ENCODE measurements around the gene ABCD2. TPM values are rescaled to one million over a fixed set of nuclear protein-coding genes. Genes with fewer than 3 reads are reported as not detected.
"Not testable (repeated sequence)": the region's sequence is repeated elsewhere in the genome, so short reads cannot be mapped to it uniquely, and the experiment has no call there.

Gene ABCD2
- total RNA-seq, 1 donor from 2014 or later, result 0.09 TPM

DNA sequence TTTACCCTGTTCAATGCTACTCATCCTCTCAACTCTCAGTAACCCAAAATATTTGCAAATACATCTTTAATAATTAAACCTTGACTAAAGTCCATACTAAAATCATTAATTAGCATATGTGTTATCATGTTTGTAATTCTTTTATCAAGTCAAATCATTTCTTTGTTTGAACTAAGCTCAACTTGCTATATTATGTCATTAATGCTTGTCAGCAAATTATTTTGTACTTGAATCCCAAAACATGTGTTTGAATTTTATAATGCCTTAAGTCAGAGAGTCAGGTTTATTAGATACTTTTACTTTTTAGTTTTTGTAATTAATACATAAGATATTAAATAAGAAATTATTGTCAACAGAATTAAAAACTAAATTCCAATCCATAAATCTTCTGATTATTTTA is 16.5 kb downstream of the ABCD2 start:
- H2AFZ ChIP-seq (ENCODE audit: low read depth, low read length), result no peak overlapping the region
- no peaks in the 10 kb centered on the region for H3K9me3 ChIP-seq (ENCODE audit: insufficient read depth, low read depth, low read length)
- DNase-seq (ENCODE audit: low read depth) (no peak), FAIRE-seq (no peak)
- no peaks in the 10 kb centered on the region for H3K36me3 ChIP-seq (ENCODE audit: insufficient read depth, low read length)
- no peak overlapping the region for H3K9ac ChIP-seq (ENCODE audit: low read length)
- H3K4me3 ChIP-seq (ENCODE audit: insufficient read depth, low read depth, low read length), result no peak overlapping the region
- H3K4me1 Mint-ChIP-seq (ENCODE audit: low read depth, unreplicated experiment), result peaks cover 11% of the 10 kb centered on the region
- no peak overlapping the region for H3K27ac ChIP-seq (ENCODE audit: low read depth, low read length)
- TF ChIP-seq, protein P1, sequence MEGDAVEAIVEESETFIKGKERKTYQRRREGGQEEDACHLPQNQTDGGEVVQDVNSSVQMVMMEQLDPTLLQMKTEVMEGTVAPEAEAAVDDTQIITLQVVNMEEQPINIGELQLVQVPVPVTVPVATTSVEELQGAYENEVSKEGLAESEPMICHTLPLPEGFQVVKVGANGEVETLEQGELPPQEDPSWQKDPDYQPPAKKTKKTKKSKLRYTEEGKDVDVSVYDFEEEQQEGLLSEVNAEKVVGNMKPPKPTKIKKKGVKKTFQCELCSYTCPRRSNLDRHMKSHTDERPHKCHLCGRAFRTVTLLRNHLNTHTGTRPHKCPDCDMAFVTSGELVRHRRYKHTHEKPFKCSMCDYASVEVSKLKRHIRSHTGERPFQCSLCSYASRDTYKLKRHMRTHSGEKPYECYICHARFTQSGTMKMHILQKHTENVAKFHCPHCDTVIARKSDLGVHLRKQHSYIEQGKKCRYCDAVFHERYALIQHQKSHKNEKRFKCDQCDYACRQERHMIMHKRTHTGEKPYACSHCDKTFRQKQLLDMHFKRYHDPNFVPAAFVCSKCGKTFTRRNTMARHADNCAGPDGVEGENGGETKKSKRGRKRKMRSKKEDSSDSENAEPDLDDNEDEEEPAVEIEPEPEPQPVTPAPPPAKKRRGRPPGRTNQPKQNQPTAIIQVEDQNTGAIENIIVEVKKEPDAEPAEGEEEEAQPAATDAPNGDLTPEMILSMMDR (IDR thresholded peaks at IDR 0.05; ENCODE audit: insufficient read depth, low read depth, low read length), result no peak
- TF ChIP-seq EZH2 (IDR thresholded peaks at IDR 0.05; ENCODE audit: insufficient read depth, low read length), result no peak
- H3K4me3 Mint-ChIP-seq (ENCODE audit: unreplicated experiment), result no peak overlapping the region
- no peaks in the 10 kb centered on the region for H3K79me2 ChIP-seq (ENCODE audit: insufficient read depth, low read length)
- H3K27me3 Mint-ChIP-seq (ENCODE audit: low read depth, unreplicated experiment), result no peaks in the 10 kb centered on the region
- H4K20me1 ChIP-seq (ENCODE audit: insufficient read depth, low read length), result no peaks in the 10 kb centered on the region
- H3K4me1 ChIP-seq (ENCODE audit: insufficient read depth, low read length), result peaks cover 7% of the 10 kb centered on the region
- H3K27ac Mint-ChIP-seq (ENCODE audit: unreplicated experiment), result no peak overlapping the region
- H3K9me3 Mint-ChIP-seq (ENCODE audit: unreplicated experiment), result no peaks in the 10 kb centered on the region
- H3K36me3 Mint-ChIP-seq (ENCODE audit: low read depth, unreplicated experiment), result no peaks in the 10 kb centered on the region
- H3K4me2 ChIP-seq (ENCODE audit: low read length), result no peak overlapping the region
- no peaks in the 10 kb centered on the region for H3K27me3 ChIP-seq (ENCODE audit: insufficient read depth, low read length)

- not testable (repeated sequence) for H4K20me1 ChIP-seq (ENCODE audit: insufficient read depth, low read length); H3K27me3 ChIP-seq (ENCODE audit: insufficient read depth, low read length); H3K9me3 Mint-ChIP-seq (ENCODE audit: unreplicated experiment); H3K36me3 Mint-ChIP-seq (ENCODE audit: low read depth, unreplicated experiment); H2AFZ ChIP-seq (ENCODE audit: low read depth, low read length); H3K4me2 ChIP-seq (ENCODE audit: low read length); H3K27ac ChIP-seq (ENCODE audit: low read depth, low read length); H3K4me1 ChIP-seq (ENCODE audit: insufficient read depth, low read length); H3K9ac ChIP-seq (ENCODE audit: low read length); H3K27ac Mint-ChIP-seq (ENCODE audit: unreplicated experiment); H3K36me3 ChIP-seq (ENCODE audit: insufficient read depth, low read length); FAIRE-seq; H3K79me2 ChIP-seq (ENCODE audit: insufficient read depth, low read length); H3K9me3 ChIP-seq (ENCODE audit: insufficient read depth, low read depth, low read length); H3K4me3 Mint-ChIP-seq (ENCODE audit: unreplicated experiment); H3K4me3 ChIP-seq (ENCODE audit: insufficient read depth, low read depth, low read length); H3K27me3 Mint-ChIP-seq (ENCODE audit: low read depth, unreplicated experiment); DNase-seq (ENCODE audit: low read depth)
- peaks cover 11% of the 10 kb centered on the region for H3K4me1 Mint-ChIP-seq (ENCODE audit: low read depth, unreplicated experiment)
Measured at GRCh38 chr12:39601951-39602350, 17.7 kb downstream of the ABCD2 start.

GRCh38 chr12:39595928-39596327 is 23.7 kb downstream of the ABCD2 start:
- no peaks in the 10 kb centered on the region for H3K4me1 ChIP-seq (ENCODE audit: insufficient read depth, low read length)
- no peaks in the 10 kb centered on the region for H4K20me1 ChIP-seq (ENCODE audit: insufficient read depth, low read length)
- H3K9me3 Mint-ChIP-seq (ENCODE audit: unreplicated experiment), result no peaks in the 10 kb centered on the region
- no peak for FAIRE-seq
- no peak for DNase-seq (ENCODE audit: low read depth)
- no peak overlapping the region for H3K4me2 ChIP-seq (ENCODE audit: low read length)
- no peaks in the 10 kb centered on the region for H3K36me3 ChIP-seq (ENCODE audit: insufficient read depth, low read length)
- H3K9ac ChIP-seq (ENCODE audit: low read length), result no peak overlapping the region
- H3K9me3 ChIP-seq (ENCODE audit: insufficient read depth, low read depth, low read length), result no peaks in the 10 kb centered on the region
- H3K27me3 ChIP-seq (ENCODE audit: insufficient read depth, low read length), result no peaks in the 10 kb centered on the region
- no peaks in the 10 kb centered on the region for H3K27me3 Mint-ChIP-seq (ENCODE audit: low read depth, unreplicated experiment)
- no peaks in the 10 kb centered on the region for H3K79me2 ChIP-seq (ENCODE audit: insufficient read depth, low read length)
- no peak overlapping the region for H3K4me3 ChIP-seq (ENCODE audit: insufficient read depth, low read depth, low read length)
- no peak overlapping the region for H3K4me3 Mint-ChIP-seq (ENCODE audit: unreplicated experiment)
- H3K36me3 Mint-ChIP-seq (ENCODE audit: low read depth, unreplicated experiment), result no peaks in the 10 kb centered on the region
- H3K27ac ChIP-seq (ENCODE audit: low read depth, low read length), result no peak overlapping the region
- H3K4me1 Mint-ChIP-seq (ENCODE audit: low read depth, unreplicated experiment), result peaks cover 7% of the 10 kb centered on the region
- H2AFZ ChIP-seq (ENCODE audit: low read depth, low read length), result no peak overlapping the region
- H3K27ac Mint-ChIP-seq (ENCODE audit: unreplicated experiment), result no peak overlapping the region
- TF ChIP-seq, protein P1 (IDR thresholded peaks at IDR 0.05; ENCODE audit: insufficient read depth, low read depth, low read length), result no peak
- TF ChIP-seq EZH2 (IDR thresholded peaks at IDR 0.05; ENCODE audit: insufficient read depth, low read length), result no peak

Measured in astrocyte (in vitro differentiated cells and primary cell).